Endothelial cell of umbilical vein (primary cell): Measurements from ENCODE around the gene GMNC. TPM values are rescaled to one million over a fixed set of nuclear protein-coding genes. Genes with fewer than 3 reads are reported as not detected.

ENCODE experiments used
- BruUV-seq: library from RNA; stranded (reverse); fragments of 400-500 nt; replicated peaks from 2 replicates; lab custom pipeline; 2021; lab: Mats Ljungman, UMichigan
- CTCF ChIA-PET: fragments of 300-600, 350-600 bp; sonication (Branson Sonifier 250); formaldehyde crosslinking; loops from one replicate; lab custom pipeline; 2021; ENCODE audit warnings: antibody characterized with exemption, inconsistent platforms; lab: Charles Lee
- POLR2A ChIA-PET: fragments of 300-600, 350-600 bp; sonication (Branson Sonifier 250); formaldehyde crosslinking; loops from one replicate; lab custom pipeline; 2021; ENCODE audit warnings: antibody characterized with exemption, inconsistent platforms; lab: Charles Lee
- DNase-seq: peaks from one replicate; pipeline ENCODE4 v3.0.0-alpha.2; 2011; ENCODE audit warnings: low read depth, low spot score
- FAIRE-seq: peaks from 2 replicates; lab custom pipeline; 2011; peaks lifted over from hg19 to GRCh38; lab: Jason Lieb, UNC
- H2AFZ ChIP-seq: 2 replicates; pipeline ENCODE4 v1.6.0; 2012; ENCODE audit warnings: low read depth, low read length, control low read depth, inconsistent platforms
- H3K27ac ChIP-seq: 2 replicates; pipeline ENCODE4 v1.5.1; 2011; ENCODE audit warnings: low read depth, mild to moderate bottlenecking, control low read depth, low read length, moderate library complexity; ENCODE audit not compliant: insufficient read depth
- H3K27me3 ChIP-seq, 2 experiments: 2 replicates each; pipeline versions ENCODE4 v1.6.0 to v1.6.1; 2011; ENCODE audit warnings: low read length in 2 of 2, mixed read lengths in 1 of 2; ENCODE audit not compliant: control insufficient read depth in 2 of 2, insufficient read depth in 2 of 2
- H3K36me3 ChIP-seq, 2 experiments: 2 replicates in 1 of 2; 3 replicates in 1 of 2; pipeline ENCODE4 v1.5.1; 2011; ENCODE audit warnings: low read length in 2 of 2, mild to moderate bottlenecking in 1 of 2, moderate library complexity in 1 of 2; ENCODE audit not compliant: control insufficient read depth in 2 of 2, insufficient read depth in 2 of 2; ENCODE audit errors: extremely low read depth in 1 of 2
- H3K4me1 ChIP-seq: 3 replicates; pipeline ENCODE4 v1.5.1; 2011; ENCODE audit warnings: mild to moderate bottlenecking, low read length; ENCODE audit not compliant: control insufficient read depth, insufficient read depth; ENCODE audit errors: extremely low read depth
- H3K4me2 ChIP-seq: 2 replicates; pipeline ENCODE4 v1.6.1; 2011; ENCODE audit warnings: low read length, control low read depth, mixed read lengths; ENCODE audit not compliant: insufficient read depth
- H3K4me3 ChIP-seq, 3 experiments: fragments of 200-600 bp in 1 of 3; sonication (generic), shearing (Covaris generic) in 1 of 3; replicated peaks in 1 of 3; 2 replicates each; pipeline ENCODE4 v1.5.1; 2011 to 2016; ENCODE audit warnings: control low read depth in 3 of 3, low read length in 3 of 3, mild to moderate bottlenecking in 2 of 3, inconsistent platforms in 1 of 3, low read depth in 1 of 3, moderate library complexity in 1 of 3; ENCODE audit not compliant: insufficient read depth in 1 of 3
- H3K79me2 ChIP-seq: 2 replicates; pipeline ENCODE4 v1.6.0; 2012; ENCODE audit warnings: low read length, inconsistent platforms; ENCODE audit not compliant: control insufficient read depth, insufficient read depth
- H3K9ac ChIP-seq: replicated peaks from 2 replicates; pipeline ENCODE3; 2011; ENCODE audit warnings: low read length, control low read depth; ENCODE audit not compliant: insufficient read depth; ENCODE audit errors: extremely low read depth
- H3K9me1 ChIP-seq: replicated peaks from 3 replicates; pipeline ENCODE4 v1.6.0; 2011; ENCODE audit warnings: mild to moderate bottlenecking, low read length; ENCODE audit not compliant: control insufficient read depth, insufficient read depth; ENCODE audit errors: extremely low read depth
- H3K9me3 ChIP-seq: replicated peaks from 2 replicates; pipeline ENCODE4 v1.5.1; 2012; ENCODE audit warnings: low read length, inconsistent platforms; ENCODE audit not compliant: control insufficient read depth, insufficient read depth
- H4K20me1 ChIP-seq: replicated peaks from 2 replicates; pipeline ENCODE3; 2011; ENCODE audit warnings: mild to moderate bottlenecking, low read length; ENCODE audit not compliant: control insufficient read depth, insufficient read depth; ENCODE audit errors: extremely low read depth
- CTCF ChIP-seq, 2 donors: IDR thresholded peaks; 1 replicate in 1 of 2; 2 replicates in 1 of 2; pipeline ENCODE4 v1.5.1; 2011; ENCODE audit warnings: low read length in 2 of 2, mild to moderate bottlenecking in 2 of 2, moderate library complexity in 2 of 2, control low read depth in 1 of 2, inconsistent platforms in 1 of 2, low read depth in 1 of 2; ENCODE audit not compliant: insufficient read depth in 1 of 2; ENCODE audit errors: extremely low read depth in 1 of 2
- EZH2 ChIP-seq: IDR thresholded peaks from 2 replicates; pipeline ENCODE4 v1.6.1; 2012; ENCODE audit warnings: borderline replicate concordance, low read depth, mild to moderate bottlenecking, moderate library complexity, low read length, inconsistent platforms; ENCODE audit not compliant: severe bottlenecking
- FOS ChIP-seq: IDR thresholded peaks from 2 replicates; pipeline ENCODE4 v1.6.1; 2011; ENCODE audit warnings: mild to moderate bottlenecking, low read length, moderate library complexity, borderline replicate concordance; ENCODE audit not compliant: insufficient read depth
- GATA2 ChIP-seq: IDR thresholded peaks from 2 replicates; pipeline ENCODE4 v1.7.0; 2011; ENCODE audit warnings: low read depth, mild to moderate bottlenecking, moderate library complexity, mixed read lengths, low read length; ENCODE audit not compliant: insufficient read length, insufficient read depth
- JUN ChIP-seq: IDR thresholded peaks from 2 replicates; pipeline ENCODE4 v1.6.1; 2011; ENCODE audit warnings: borderline replicate concordance, low read depth; ENCODE audit not compliant: insufficient read length, insufficient read depth
- MAX ChIP-seq: IDR thresholded peaks from 2 replicates; pipeline ENCODE4 v1.6.1; 2011; ENCODE audit not compliant: insufficient read depth, insufficient read length
- MYC ChIP-seq: IDR thresholded peaks from one replicate; pipeline ENCODE4 v1.6.1; 2011; ENCODE audit warnings: mild to moderate bottlenecking, low read depth, low read length
- POLR2A ChIP-seq: IDR thresholded peaks from 2 replicates; pipeline ENCODE4 v1.6.1; 2012; ENCODE audit warnings: low read depth, mild to moderate bottlenecking, control low read depth, low read length
- POLR2AphosphoS5 ChIP-seq: IDR thresholded peaks from 2 replicates; pipeline ENCODE4 v1.6.1; 2012; ENCODE audit warnings: low read depth, mild to moderate bottlenecking, control low read depth, low read length, moderate library complexity; ENCODE audit not compliant: insufficient read depth
- dilution Hi-C: fragments of 300-500 bp; cut with MboI; formaldehyde crosslinking; loops from one replicate; pipeline ENCODE4 v1.15.0; 2019; ENCODE audit warnings: low sequenced_read_pairs; ENCODE audit not compliant: extremely low pct_ligation_motif_present
- intact Hi-C: fragments of 100-400 bp; cut with micrococcal nuclease; formaldehyde crosslinking; loops from one replicate; pipeline ENCODE4 v1.10.0; 2022
- polyA plus RNA-seq, 4 experiments: library from polyadenylated mRNA; depleted of rRNA in 3 of 4; stranded (reverse) in 3 of 4; unstranded in 1 of 4; fragments of >200 nt; gene quantifications; 2 replicates each; pipeline versions ENCODE4 v1.2.1 to v1.2.3, GENCODE V29; 2011 to 2012; ENCODE audit warnings: missing spikeins in 1 of 4
- total RNA-seq: library from RNA; stranded (reverse); gene quantifications from 2 replicates; pipeline ENCODE4 v1.2.3, GENCODE V29; 2021

GMNC gene
- total and polyA plus RNA-seq, 2 donors (not counting 3 experiments of a cell fraction or from before 2014, with no cell fraction given) = not detected

GRCh38 chr3:190892395-190892902, 30.0 kb upstream of the GMNC start:
- POLR2A ChIA-PET = no interaction called here

More at GRCh38 chr3:190892395-190892902, 30.0 kb upstream of the GMNC start:
- FAIRE-seq = no peak
- Histone ChIP-seq H3K27me3 (no peaks in the 10 kb centered on the region), H3K36me3 (no peaks in the 10 kb centered on the region), H3K9ac (no peak overlapping the region), H3K9me1 (no peaks in the 10 kb centered on the region), H3K4me2 (no peak overlapping the region), H3K9me3 (no peaks in the 10 kb centered on the region), H3K79me2 (no peaks in the 10 kb centered on the region), H3K27ac (no peak overlapping the region), H3K4me1 (no peaks in the 10 kb centered on the region), H3K4me3 (no peak overlapping the region), H4K20me1 (no peaks in the 10 kb centered on the region), H2AFZ (no peak overlapping the region)
- dilution Hi-C loops (no loop called here), intact Hi-C loops (no loop called here)
- CTCF ChIA-PET = interaction anchor here (0.7 to 1.7 kb wide), 3 partner anchors 8 to 1552 kb away, joined by 3 to 5 read pairs (median 3); no protein-coding TSS in a partner anchor
- BruUV-seq = no TSS peak
- no peak for DNase-seq
- TF ChIP-seq POLR2A (no peak), MYC (no peak), CTCF (IDR thresholded peaks at IDR 0.05; ENCODE audit: extremely low read depth in 1 of 2, insufficient read depth in 1 of 2, low read depth in 1 of 2, low read length in 2 of 2) (no peak), MAX (no peak), GATA2 (no peak), POLR2AphosphoS5 (no peak), EZH2 (no peak), JUN (no peak), FOS (no peak)
